Mucosa of rectum (tissue), 2 donors: ENCODE data around the gene CYP2E1.

Experiments
- H3K27ac ChIP-seq, 2 donors: one replicate each; pipeline ENCODE4 v1.7.0; 2013; ENCODE audit warnings: inconsistent platforms in 2 of 2, low read depth in 2 of 2, low read length in 2 of 2
- H3K27me3 ChIP-seq, 2 donors: one replicate each; pipeline ENCODE4 v1.7.0; 2013; ENCODE audit warnings: low read length in 2 of 2; ENCODE audit not compliant: control insufficient read depth in 2 of 2, insufficient read depth in 2 of 2
- H3K36me3 ChIP-seq, 2 donors: one replicate each; pipeline ENCODE4 v1.7.0; 2013; ENCODE audit warnings: low read length in 2 of 2; ENCODE audit not compliant: control insufficient read depth in 2 of 2, insufficient read depth in 2 of 2
- H3K4me1 ChIP-seq, 2 donors: one replicate each; pipeline ENCODE4 v1.7.0; 2013; ENCODE audit warnings: low read length in 2 of 2, mild to moderate bottlenecking in 1 of 2; ENCODE audit not compliant: control insufficient read depth in 2 of 2, insufficient read depth in 2 of 2
- H3K4me3 ChIP-seq, 2 donors: one replicate each; pipeline ENCODE4 v1.7.0; 2013; ENCODE audit warnings: low read length in 2 of 2
- H3K9ac ChIP-seq, 2 donors: one replicate each; pipeline ENCODE4 v1.7.0; 2013; ENCODE audit warnings: low read length in 2 of 2, low read depth in 1 of 2, mild to moderate bottlenecking in 1 of 2
- H3K9me3 ChIP-seq, 2 donors: one replicate each; pipeline ENCODE4 v1.7.0; 2013; ENCODE audit warnings: low read length in 2 of 2; ENCODE audit not compliant: control insufficient read depth in 2 of 2
- donor health status: healthy.
- donor health status: Normal muscosa, but diverticular disease.

CYP2E1 gene

GRCh38 chr10:133544506-133544905 is 17.3 kb downstream of the CYP2E1 start:
- Histone ChIP-seq H3K27me3 (peaks cover 0 to 4% of the 10 kb centered on the region in 2 donors), H3K4me1 (no peaks in the 10 kb centered on the region), H3K4me3 (no peak overlapping the region), H3K36me3 (no peaks in the 10 kb centered on the region), H3K9ac (no peak overlapping the region), H3K27ac (no peak overlapping the region), H3K9me3 (no peaks in the 10 kb centered on the region)

- no peaks in the 10 kb centered on the region for H3K36me3 ChIP-seq
- no peak overlapping the region for H3K4me3 ChIP-seq
- no peak overlapping the region for H3K27ac ChIP-seq
Measured at GRCh38 chr10:133554600-133554999, 27.4 kb downstream of the CYP2E1 start.

GRCh38 chr10:133555521-133555920 is 28.4 kb downstream of the CYP2E1 start:
- Histone ChIP-seq H3K4me3 (no peak overlapping the region), H3K36me3 (no peaks in the 10 kb centered on the region), H3K27me3 (no peaks in the 10 kb centered on the region), H3K9me3 (no peaks in the 10 kb centered on the region), H3K4me1 (no peaks in the 10 kb centered on the region), H3K27ac (no peak overlapping the region), H3K9ac (no peak overlapping the region)

More at GRCh38 chr10:133554600-133554999, 27.4 kb downstream of the CYP2E1 start:
- Histone ChIP-seq H3K9me3 (no peaks in the 10 kb centered on the region), H3K4me1 (no peaks in the 10 kb centered on the region), H3K27me3 (no peaks in the 10 kb centered on the region), H3K9ac (no peak overlapping the region)

- H3K4me1 ChIP-seq: no peaks in the 10 kb centered on the region
- H3K9me3 ChIP-seq: no peaks in the 10 kb centered on the region
- H3K9ac ChIP-seq: no peak overlapping the region
- H3K4me3 ChIP-seq: no peak overlapping the region
- no peak overlapping the region for H3K27ac ChIP-seq
- H3K27me3 ChIP-seq: no peaks in the 10 kb centered on the region
- H3K36me3 ChIP-seq: no peaks in the 10 kb centered on the region
Measured at GRCh38 chr10:133557381-133557780, 30.2 kb downstream of the CYP2E1 start.

DNA sequence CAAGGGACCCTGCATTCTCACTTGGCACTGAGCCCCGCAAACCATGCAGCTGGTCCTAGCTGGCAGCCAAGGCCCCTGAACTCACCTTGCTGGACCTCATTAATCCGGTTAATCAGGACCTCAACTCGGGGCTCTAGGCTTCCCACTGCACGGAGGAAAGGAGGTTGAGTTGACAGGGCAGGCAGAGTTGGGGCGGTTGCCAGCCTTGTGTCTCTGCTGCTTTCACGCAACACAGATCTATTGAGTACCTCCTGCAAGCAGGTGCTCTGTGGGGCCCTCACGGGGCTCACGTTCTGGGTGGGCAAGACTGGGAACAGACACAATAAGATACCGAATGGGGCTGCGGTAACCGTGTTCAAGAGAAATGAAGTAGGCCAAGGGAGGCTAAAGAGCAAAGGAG is 32.1 kb downstream of the CYP2E1 start:
- no peaks in the 10 kb centered on the region for H3K36me3 ChIP-seq
- no peak overlapping the region for H3K4me3 ChIP-seq
- H3K9me3 ChIP-seq: no peaks in the 10 kb centered on the region
- no peak overlapping the region for H3K27ac ChIP-seq
- H3K27me3 ChIP-seq: no peaks in the 10 kb centered on the region
- H3K9ac ChIP-seq: no peak overlapping the region
- no peaks in the 10 kb centered on the region for H3K4me1 ChIP-seq

DNA sequence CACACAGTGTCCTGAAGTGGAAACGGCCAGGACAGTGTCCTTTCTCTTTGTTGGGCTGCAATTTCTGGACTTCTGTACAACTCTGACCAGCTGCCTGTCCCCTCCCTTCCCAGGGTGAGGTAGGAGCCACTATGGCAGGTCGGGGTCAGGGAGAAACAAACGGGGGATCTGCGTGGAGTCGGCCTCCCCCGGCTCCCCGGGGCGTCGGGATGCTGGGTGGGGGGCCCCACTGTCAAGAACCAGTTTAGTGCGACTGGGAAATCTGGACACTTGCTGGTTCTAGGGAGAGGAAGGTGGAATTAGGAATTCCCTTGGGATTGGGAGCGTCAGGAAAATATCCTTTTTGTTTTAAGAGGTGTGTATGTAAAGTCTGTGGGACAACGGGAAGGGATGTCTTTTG is 37.7 kb downstream of the CYP2E1 start:
- H3K9me3 ChIP-seq: no peaks in the 10 kb centered on the region
- H3K36me3 ChIP-seq: no peaks in the 10 kb centered on the region
- no peak overlapping the region for H3K4me3 ChIP-seq
- H3K27me3 ChIP-seq: no peaks in the 10 kb centered on the region
- H3K9ac ChIP-seq: no peak overlapping the region
- H3K4me1 ChIP-seq: no peaks in the 10 kb centered on the region
- no peak overlapping the region for H3K27ac ChIP-seq

- Histone ChIP-seq H3K36me3 (no peaks in the 10 kb centered on the region), H3K4me1 (no peaks in the 10 kb centered on the region), H3K9ac (no peak within 1 kb of the TSS), H3K27ac (no peak within 1 kb of the TSS), H3K9me3 (no peaks in the 10 kb centered on the region), H3K27me3 (no peaks in the 10 kb centered on the region), H3K4me3 (no peak within 1 kb of the TSS)
Measured at GRCh38 chr10:133565441-133566294, 38.5 kb downstream of the CYP2E1 start, which contains the start of gene SYCE1. Gene SYCE1 (minus strand): TSS chr10:133565583. CDS start chr10:133565529, 54 bp downstream.

- no peaks in the 10 kb centered on the region for H3K36me3 ChIP-seq
- H3K27ac ChIP-seq: no peak overlapping the region
- H3K9me3 ChIP-seq: no peaks in the 10 kb centered on the region
- H3K9ac ChIP-seq: no peak overlapping the region
- H3K4me1 ChIP-seq: no peaks in the 10 kb centered on the region
- H3K4me3 ChIP-seq: no peak overlapping the region
- H3K27me3 ChIP-seq: no peaks in the 10 kb centered on the region
Measured at GRCh38 chr10:133567119-133567518, 40.0 kb downstream of the CYP2E1 start.

DNA sequence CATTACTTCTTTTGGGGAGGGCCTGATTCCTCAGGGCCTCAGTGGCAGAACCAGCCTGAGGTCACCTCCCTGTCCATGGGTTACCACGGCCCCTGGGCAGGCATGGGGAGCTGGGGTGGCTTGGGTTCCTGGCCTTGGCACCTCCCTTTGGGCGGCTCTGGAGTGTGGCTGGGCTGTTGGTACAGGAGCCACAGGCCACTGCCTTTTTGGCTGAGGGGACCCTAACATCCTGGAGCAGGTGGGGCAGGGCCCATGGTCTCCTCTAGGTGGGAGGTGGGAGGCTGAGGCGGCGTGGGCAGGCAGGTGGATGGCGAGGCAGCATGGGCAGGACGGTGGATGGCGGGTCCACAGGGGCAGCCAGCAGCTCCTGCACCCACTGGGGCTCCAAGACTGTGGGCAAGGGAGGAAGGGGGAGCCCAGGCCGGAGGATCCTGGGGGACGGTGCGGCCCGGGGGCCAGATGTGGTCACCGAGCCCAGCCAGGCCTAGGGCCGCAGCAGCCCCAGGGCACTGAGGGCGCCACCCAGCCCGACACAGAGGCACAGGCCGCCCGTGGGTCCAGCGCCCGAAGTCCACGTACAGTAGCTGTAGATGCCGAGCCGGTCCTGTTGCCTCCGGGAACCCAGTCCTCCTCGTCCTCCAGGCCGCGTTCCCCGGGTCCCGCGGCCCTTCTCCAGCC is 40.6 kb downstream of the CYP2E1 start:
- H3K4me3 ChIP-seq: no peak overlapping the region
- no peaks in the 10 kb centered on the region for H3K36me3 ChIP-seq
- no peaks in the 10 kb centered on the region for H3K4me1 ChIP-seq
- no peaks in the 10 kb centered on the region for H3K27me3 ChIP-seq
- H3K9me3 ChIP-seq: no peaks in the 10 kb centered on the region
- no peak overlapping the region for H3K9ac ChIP-seq
- no peak overlapping the region for H3K27ac ChIP-seq

- Histone ChIP-seq H3K9ac (no peak overlapping the region), H3K4me3 (no peak overlapping the region), H3K9me3 (no peaks in the 10 kb centered on the region), H3K4me1 (no peaks in the 10 kb centered on the region), H3K27ac (no peak overlapping the region), H3K27me3 (no peaks in the 10 kb centered on the region), H3K36me3 (no peaks in the 10 kb centered on the region)
Measured at GRCh38 chr10:133568287-133568614, 41.1 kb downstream of the CYP2E1 start.
